ENCODE data around the gene RSPH1.

GRCh38 chr21:42433946-42434551 is 62.0 kb downstream of the RSPH1 start:
- no peak for TF ChIP-seq CSDC2 (CRISPR knock-in tag; IDR thresholded peaks at IDR 0.05)
- TF ChIP-seq ISL1 (CRISPR knock-in tag; IDR thresholded peaks at IDR 0.05) = no peak
- no peak for TF ChIP-seq TOX (CRISPR knock-in tag; IDR thresholded peaks at IDR 0.05; ENCODE audit: borderline replicate concordance)
- TF ChIP-seq, protein P1, sequence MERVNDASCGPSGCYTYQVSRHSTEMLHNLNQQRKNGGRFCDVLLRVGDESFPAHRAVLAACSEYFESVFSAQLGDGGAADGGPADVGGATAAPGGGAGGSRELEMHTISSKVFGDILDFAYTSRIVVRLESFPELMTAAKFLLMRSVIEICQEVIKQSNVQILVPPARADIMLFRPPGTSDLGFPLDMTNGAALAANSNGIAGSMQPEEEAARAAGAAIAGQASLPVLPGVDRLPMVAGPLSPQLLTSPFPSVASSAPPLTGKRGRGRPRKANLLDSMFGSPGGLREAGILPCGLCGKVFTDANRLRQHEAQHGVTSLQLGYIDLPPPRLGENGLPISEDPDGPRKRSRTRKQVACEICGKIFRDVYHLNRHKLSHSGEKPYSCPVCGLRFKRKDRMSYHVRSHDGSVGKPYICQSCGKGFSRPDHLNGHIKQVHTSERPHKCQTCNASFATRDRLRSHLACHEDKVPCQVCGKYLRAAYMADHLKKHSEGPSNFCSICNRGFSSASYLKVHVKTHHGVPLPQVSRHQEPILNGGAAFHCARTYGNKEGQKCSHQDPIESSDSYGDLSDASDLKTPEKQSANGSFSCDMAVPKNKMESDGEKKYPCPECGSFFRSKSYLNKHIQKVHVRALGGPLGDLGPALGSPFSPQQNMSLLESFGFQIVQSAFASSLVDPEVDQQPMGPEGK (CRISPR knock-in tag; IDR thresholded peaks at IDR 0.05; ENCODE audit: borderline replicate concordance) = no peak
